ENCODE results near the gene IFNK.

IFNK gene

DNA sequence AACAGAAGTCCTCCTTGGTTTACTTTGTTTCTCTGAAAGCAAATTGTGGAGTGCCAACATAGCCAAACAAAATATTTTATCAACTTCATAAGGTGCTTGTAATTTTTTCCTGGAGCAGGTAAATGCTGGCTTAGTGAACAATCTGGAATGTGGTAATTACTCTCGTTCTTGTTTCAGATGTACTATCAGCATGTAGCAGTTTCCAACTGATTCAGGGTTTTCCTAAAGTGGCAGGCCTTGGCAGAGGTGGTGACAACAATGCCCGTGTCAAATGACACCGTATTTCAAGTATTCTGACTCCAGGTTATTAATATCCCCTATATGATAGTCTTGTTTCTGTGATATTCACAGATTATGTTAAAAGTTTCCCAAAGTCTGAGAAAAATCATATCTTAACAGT is 48.0 kb downstream of the IFNK start:
- ChIA-PET CTCF (interaction anchor here (0.6 kb wide), 1 partner anchor 225 kb away, joined by 3 read pairs; no protein-coding TSS in a partner anchor), POLR2A (no interaction called here)
- Histone ChIP-seq H3K27ac (ENCODE audit: extremely low read depth, low read depth, low read length) (no peak overlapping the region), H3K4me3 (ENCODE audit: low read depth, low read length) (no peak overlapping the region), H3K36me3 (ENCODE audit: control insufficient read depth in 2 of 2, insufficient read depth in 1 of 2, low read length in 2 of 2) (no peaks in the 10 kb centered on the region), H3K9me3 (ENCODE audit: control insufficient read depth, insufficient read depth, low read depth, low read length) (no peaks in the 10 kb centered on the region), H3K4me1 (ENCODE audit: control insufficient read depth, insufficient read depth, low read length) (peaks cover 8% of the 10 kb centered on the region)
- no peak for TF ChIP-seq KLF7 (tag by site-specific recombination; IDR thresholded peaks at IDR 0.05; ENCODE audit: borderline replicate concordance)
- TF ChIP-seq, protein P1, sequence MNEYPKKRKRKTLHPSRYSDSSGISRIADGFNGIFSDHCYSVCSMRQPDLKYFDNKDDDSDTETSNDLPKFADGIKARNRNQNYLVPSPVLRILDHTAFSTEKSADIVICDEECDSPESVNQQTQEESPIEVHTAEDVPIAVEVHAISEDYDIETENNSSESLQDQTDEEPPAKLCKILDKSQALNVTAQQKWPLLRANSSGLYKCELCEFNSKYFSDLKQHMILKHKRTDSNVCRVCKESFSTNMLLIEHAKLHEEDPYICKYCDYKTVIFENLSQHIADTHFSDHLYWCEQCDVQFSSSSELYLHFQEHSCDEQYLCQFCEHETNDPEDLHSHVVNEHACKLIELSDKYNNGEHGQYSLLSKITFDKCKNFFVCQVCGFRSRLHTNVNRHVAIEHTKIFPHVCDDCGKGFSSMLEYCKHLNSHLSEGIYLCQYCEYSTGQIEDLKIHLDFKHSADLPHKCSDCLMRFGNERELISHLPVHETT (tag by site-specific recombination; IDR thresholded peaks at IDR 0.05): no peak
- TF ChIP-seq ZNF664 (tag by site-specific recombination; IDR thresholded peaks at IDR 0.05): no peak
- TF ChIP-seq ZNF350 (tag by site-specific recombination; IDR thresholded peaks at IDR 0.05): no peak
- TF ChIP-seq OVOL3 (tag by site-specific recombination; IDR thresholded peaks at IDR 0.05): no peak
- TF ChIP-seq, protein P2, sequence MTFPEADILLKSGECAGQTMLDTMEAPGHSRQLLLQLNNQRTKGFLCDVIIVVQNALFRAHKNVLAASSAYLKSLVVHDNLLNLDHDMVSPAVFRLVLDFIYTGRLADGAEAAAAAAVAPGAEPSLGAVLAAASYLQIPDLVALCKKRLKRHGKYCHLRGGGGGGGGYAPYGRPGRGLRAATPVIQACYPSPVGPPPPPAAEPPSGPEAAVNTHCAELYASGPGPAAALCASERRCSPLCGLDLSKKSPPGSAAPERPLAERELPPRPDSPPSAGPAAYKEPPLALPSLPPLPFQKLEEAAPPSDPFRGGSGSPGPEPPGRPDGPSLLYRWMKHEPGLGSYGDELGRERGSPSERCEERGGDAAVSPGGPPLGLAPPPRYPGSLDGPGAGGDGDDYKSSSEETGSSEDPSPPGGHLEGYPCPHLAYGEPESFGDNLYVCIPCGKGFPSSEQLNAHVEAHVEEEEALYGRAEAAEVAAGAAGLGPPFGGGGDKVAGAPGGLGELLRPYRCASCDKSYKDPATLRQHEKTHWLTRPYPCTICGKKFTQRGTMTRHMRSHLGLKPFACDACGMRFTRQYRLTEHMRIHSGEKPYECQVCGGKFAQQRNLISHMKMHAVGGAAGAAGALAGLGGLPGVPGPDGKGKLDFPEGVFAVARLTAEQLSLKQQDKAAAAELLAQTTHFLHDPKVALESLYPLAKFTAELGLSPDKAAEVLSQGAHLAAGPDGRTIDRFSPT (tag by site-specific recombination; IDR thresholded peaks at IDR 0.05): no peak
- TF ChIP-seq ZNF221 (tag by site-specific recombination; IDR thresholded peaks at IDR 0.05; ENCODE audit: borderline replicate concordance): no peak
- TF ChIP-seq HOXA7 (CRISPR knock-in tag; IDR thresholded peaks at IDR 0.05; ENCODE audit: borderline replicate concordance): no peak
- no peak for TF ChIP-seq KLF10 (tag by site-specific recombination; IDR thresholded peaks at IDR 0.05)
- TF ChIP-seq ZNF19 (tag by site-specific recombination; IDR thresholded peaks at IDR 0.05; ENCODE audit: low read depth): no peak

DNA sequence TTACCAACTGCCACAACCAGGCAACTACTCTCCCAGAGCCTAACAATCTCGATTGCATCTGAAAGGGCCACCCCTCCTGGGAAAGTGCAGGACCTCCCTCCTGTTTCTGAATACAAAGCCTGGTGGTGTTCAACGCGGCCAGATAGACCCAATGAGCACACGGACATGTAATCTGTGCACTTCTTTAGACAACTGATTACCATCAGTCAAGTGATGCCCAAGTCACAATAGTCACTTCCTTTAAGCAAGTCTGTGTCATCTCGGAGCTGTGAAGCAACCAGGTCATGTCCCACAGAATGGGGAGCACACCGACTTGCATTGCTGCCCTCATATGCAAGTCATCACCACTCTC is 48.5 kb downstream of the IFNK start:
- TF ChIP-seq ZNF335 (tag by site-specific recombination; conservative IDR thresholded peaks at IDR 0.05) (peak; percentile 64), ZNF138 (tag by site-specific recombination; IDR thresholded peaks at IDR 0.05; ENCODE audit: borderline replicate concordance) (no peak), ZNF660 (tag by site-specific recombination; IDR thresholded peaks at IDR 0.05) (peak; percentile 27; the same call in 1 of the 2 replicates), ZBTB17 (tag by site-specific recombination; IDR thresholded peaks at IDR 0.05) (0 out of 2 replicates have a peak, but pooled peaks have one; percentile 27)
- TF ChIP-seq, protein P3, sequence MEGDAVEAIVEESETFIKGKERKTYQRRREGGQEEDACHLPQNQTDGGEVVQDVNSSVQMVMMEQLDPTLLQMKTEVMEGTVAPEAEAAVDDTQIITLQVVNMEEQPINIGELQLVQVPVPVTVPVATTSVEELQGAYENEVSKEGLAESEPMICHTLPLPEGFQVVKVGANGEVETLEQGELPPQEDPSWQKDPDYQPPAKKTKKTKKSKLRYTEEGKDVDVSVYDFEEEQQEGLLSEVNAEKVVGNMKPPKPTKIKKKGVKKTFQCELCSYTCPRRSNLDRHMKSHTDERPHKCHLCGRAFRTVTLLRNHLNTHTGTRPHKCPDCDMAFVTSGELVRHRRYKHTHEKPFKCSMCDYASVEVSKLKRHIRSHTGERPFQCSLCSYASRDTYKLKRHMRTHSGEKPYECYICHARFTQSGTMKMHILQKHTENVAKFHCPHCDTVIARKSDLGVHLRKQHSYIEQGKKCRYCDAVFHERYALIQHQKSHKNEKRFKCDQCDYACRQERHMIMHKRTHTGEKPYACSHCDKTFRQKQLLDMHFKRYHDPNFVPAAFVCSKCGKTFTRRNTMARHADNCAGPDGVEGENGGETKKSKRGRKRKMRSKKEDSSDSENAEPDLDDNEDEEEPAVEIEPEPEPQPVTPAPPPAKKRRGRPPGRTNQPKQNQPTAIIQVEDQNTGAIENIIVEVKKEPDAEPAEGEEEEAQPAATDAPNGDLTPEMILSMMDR (tag by site-specific recombination; IDR thresholded peaks at IDR 0.05): no peak

DNA sequence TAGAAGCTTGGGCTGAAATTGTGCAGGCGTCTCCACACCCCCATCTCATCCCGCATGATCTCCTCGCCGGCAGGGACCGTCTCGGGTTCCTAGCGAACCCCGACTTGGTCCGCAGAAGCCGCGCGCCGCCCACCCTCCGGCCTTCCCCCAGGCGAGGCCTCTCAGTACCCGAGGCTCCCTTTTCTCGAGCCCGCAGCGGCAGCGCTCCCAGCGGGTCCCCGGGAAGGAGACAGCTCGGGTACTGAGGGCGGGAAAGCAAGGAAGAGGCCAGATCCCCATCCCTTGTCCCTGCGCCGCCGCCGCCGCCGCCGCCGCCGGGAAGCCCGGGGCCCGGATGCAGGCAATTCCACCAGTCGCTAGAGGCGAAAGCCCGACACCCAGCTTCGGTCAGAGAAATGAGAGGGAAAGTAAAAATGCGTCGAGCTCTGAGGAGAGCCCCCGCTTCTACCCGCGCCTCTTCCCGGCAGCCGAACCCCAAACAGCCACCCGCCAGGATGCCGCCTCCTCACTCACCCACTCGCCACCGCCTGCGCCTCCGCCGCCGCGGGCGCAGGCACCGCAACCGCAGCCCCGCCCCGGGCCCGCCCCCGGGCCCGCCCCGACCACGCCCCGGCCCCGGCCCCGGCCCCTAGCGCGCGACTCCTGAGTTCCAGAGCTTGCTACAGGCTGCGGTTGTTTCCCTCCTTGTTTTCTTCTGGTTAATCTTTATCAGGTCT is 49.0 kb downstream of the IFNK start, which contains the start of gene C9orf72:
C9orf72 (minus strand) TSS at position 564 of the 716 bp plus-strand sequence. CDS start 6,361 bp downstream, outside the sequence.
- ChIA-PET CTCF (interaction anchor here (0.6 to 1.1 kb wide), 3 partner anchors 17 to 270 kb away, joined by 3 to 4 read pairs (median 3); no protein-coding TSS in a partner anchor), POLR2A (interaction anchor here (0.6 to 1.0 kb wide), 2 partner anchors 14 to 155 kb away, joined by 3 read pairs; no protein-coding TSS in a partner anchor)
- H3K27ac ChIP-seq (ENCODE audit: extremely low read depth, low read depth, low read length): peak within 1 kb of the TSS; percentile 85
- TF ChIP-seq, protein P4, sequence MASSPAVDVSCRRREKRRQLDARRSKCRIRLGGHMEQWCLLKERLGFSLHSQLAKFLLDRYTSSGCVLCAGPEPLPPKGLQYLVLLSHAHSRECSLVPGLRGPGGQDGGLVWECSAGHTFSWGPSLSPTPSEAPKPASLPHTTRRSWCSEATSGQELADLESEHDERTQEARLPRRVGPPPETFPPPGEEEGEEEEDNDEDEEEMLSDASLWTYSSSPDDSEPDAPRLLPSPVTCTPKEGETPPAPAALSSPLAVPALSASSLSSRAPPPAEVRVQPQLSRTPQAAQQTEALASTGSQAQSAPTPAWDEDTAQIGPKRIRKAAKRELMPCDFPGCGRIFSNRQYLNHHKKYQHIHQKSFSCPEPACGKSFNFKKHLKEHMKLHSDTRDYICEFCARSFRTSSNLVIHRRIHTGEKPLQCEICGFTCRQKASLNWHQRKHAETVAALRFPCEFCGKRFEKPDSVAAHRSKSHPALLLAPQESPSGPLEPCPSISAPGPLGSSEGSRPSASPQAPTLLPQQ (tag by site-specific recombination; IDR thresholded peaks at IDR 0.05): peak; percentile 15; the same call in 1 of the 2 replicates
- TF ChIP-seq, protein P3 (tag by site-specific recombination; IDR thresholded peaks at IDR 0.05): peak; percentile 34; the same call in 1 of the 2 replicates
- TF ChIP-seq, protein P5, sequence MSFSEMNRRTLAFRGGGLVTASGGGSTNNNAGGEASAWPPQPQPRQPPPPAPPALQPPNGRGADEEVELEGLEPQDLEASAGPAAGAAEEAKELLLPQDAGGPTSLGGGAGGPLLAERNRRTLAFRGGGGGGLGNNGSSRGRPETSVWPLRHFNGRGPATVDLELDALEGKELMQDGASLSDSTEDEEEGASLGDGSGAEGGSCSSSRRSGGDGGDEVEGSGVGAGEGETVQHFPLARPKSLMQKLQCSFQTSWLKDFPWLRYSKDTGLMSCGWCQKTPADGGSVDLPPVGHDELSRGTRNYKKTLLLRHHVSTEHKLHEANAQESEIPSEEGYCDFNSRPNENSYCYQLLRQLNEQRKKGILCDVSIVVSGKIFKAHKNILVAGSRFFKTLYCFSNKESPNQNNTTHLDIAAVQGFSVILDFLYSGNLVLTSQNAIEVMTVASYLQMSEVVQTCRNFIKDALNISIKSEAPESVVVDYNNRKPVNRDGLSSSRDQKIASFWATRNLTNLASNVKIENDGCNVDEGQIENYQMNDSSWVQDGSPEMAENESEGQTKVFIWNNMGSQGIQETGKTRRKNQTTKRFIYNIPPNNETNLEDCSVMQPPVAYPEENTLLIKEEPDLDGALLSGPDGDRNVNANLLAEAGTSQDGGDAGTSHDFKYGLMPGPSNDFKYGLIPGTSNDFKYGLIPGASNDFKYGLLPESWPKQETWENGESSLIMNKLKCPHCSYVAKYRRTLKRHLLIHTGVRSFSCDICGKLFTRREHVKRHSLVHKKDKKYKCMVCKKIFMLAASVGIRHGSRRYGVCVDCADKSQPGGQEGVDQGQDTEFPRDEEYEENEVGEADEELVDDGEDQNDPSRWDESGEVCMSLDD (tag by site-specific recombination; IDR thresholded peaks at IDR 0.05): 0 out of 2 replicates have a peak, but pooled peaks have one; percentile 53

More for the DNA sequence above, 48.5 kb downstream of the IFNK start:
- POLR2A ChIA-PET: no interaction called here
- H3K4me1 ChIP-seq (ENCODE audit: control insufficient read depth, insufficient read depth, low read length): peaks cover 8% of the 10 kb centered on the region
- H3K36me3 ChIP-seq (ENCODE audit: control insufficient read depth in 2 of 2, insufficient read depth in 1 of 2, low read length in 2 of 2): no peaks in the 10 kb centered on the region
- CTCF ChIA-PET: interaction anchor here (1.1 kb wide), 1 partner anchor 42 kb away, joined by 3 read pairs; no protein-coding TSS in a partner anchor
- no peaks in the 10 kb centered on the region for H3K9me3 ChIP-seq (ENCODE audit: control insufficient read depth, insufficient read depth, low read depth, low read length)
- H3K27ac ChIP-seq (ENCODE audit: extremely low read depth, low read depth, low read length): peak overlapping the region; percentile 50; the same call in 1 of the 2 replicates
- H3K4me3 ChIP-seq (ENCODE audit: low read depth, low read length): peak overlapping the region; percentile 66

More for the DNA sequence above, 49.0 kb downstream of the IFNK start, which contains the start of gene C9orf72:
- peaks cover 8% of the 10 kb centered on the region for H3K4me1 ChIP-seq (ENCODE audit: control insufficient read depth, insufficient read depth, low read length)
- H3K9me3 ChIP-seq (ENCODE audit: control insufficient read depth, insufficient read depth, low read depth, low read length): no peaks in the 10 kb centered on the region
- H3K36me3 ChIP-seq (ENCODE audit: control insufficient read depth in 2 of 2, insufficient read depth in 1 of 2, low read length in 2 of 2): no peaks in the 10 kb centered on the region
- H3K4me3 ChIP-seq (ENCODE audit: low read depth, low read length): peak within 1 kb of the TSS; percentile 66

Measured in HEK293 (cell line).